ENCODE measurements around the gene C1QTNF4. TPM values are rescaled to one million over a fixed set of nuclear protein-coding genes. Genes with fewer than 3 reads are reported as not detected.

The C1QTNF4 gene
- total and polyA plus RNA-seq, 9 of the 15 experiments (the other 6 are each of a cell fraction or from before 2014, with no cell fraction given): not detected

- Histone ChIP-seq H3K27me3 (ENCODE audit: control insufficient read depth in 2 of 2, insufficient read depth in 2 of 2, low read length in 2 of 2) (no peaks in the 10 kb centered on the region; a peak in 1 of 5 replicates), H3K9me1 (ENCODE audit: control insufficient read depth, insufficient read depth, low read length) (no peaks in the 10 kb centered on the region), H3K36me3 (ENCODE audit: control insufficient read depth, insufficient read depth, low read length) (peaks cover 66% of the 10 kb centered on the region), H2AFZ (ENCODE audit: low read depth, low read length) (peak within 1 kb of the TSS; percentile 99), H3K27ac (ENCODE audit: extremely low read depth, low read depth, low read length) (peak within 1 kb of the TSS; percentile 93), H3K4me1 (replicated peaks in 1 of 2; ENCODE audit: control insufficient read depth in 2 of 2, insufficient read depth in 2 of 2, low read length in 2 of 2) (peaks cover 13 to 14% of the 10 kb centered on the region in 2 experiments; a peak in 4 of 5 replicates), H3K4me3 (peak within 1 kb of the TSS; percentile 97), H3K79me2 (ENCODE audit: control insufficient read depth, insufficient read depth, low read length) (peaks cover 46% of the 10 kb centered on the region), H4K20me1 (replicated peaks; ENCODE audit: control insufficient read depth, insufficient read depth, low read length) (no peaks in the 10 kb centered on the region), H3K4me2 (ENCODE audit: insufficient read depth, low read length) (peak within 1 kb of the TSS; percentile 99), H3K9me3 (replicated peaks; ENCODE audit: control insufficient read depth, insufficient read depth, low read depth, low read length) (no peaks in the 10 kb centered on the region), H3K9ac (ENCODE audit: insufficient read depth in 1 of 2, low read depth in 2 of 2, low read length in 2 of 2) (peak within 1 kb of the TSS; percentile 99 to 100)
- in situ Hi-C loops (cut with MboI): no loop called here
- ATAC-seq (peak; percentile 93), FAIRE-seq (peak; percentile 80), DNase-seq (ENCODE audit: extremely low read depth in 1 of 4, low spot score in 3 of 4) (peak; percentile 86 to 94 (median 88))
- CTCF ChIA-PET (ENCODE audit: low intra/inter-chr PET ratio): no interaction called here
- intact Hi-C loops (cut with micrococcal nuclease): no loop called here
- POLR2A ChIA-PET: interaction anchor here (0.6 to 2.1 kb wide), 7 partner anchors 8 to 701 kb away, joined by 3 to 23 read pairs (median 4); partner anchors contain the start of gene PTPMT1
- 1% methylated on average over 57 of the region's 72 CpGs for WGBS (ENCODE audit: insufficient coverage, low coverage, missing lambda C conversion rate)
- BruUV-seq (replicated peaks): TSS peak; percentile 72
- TF ChIP-seq ZBTB12 (CRISPR knock-in tag; IDR thresholded peaks at IDR 0.05) (no peak), E2F8 (IDR thresholded peaks at IDR 0.05; ENCODE audit: low read depth, partially characterized antibody) (peak; percentile 99), RBM14 (IDR thresholded peaks at IDR 0.05; ENCODE audit: borderline replicate concordance, insufficient read depth, low read depth, low read length) (0 out of 2 replicates have a peak, but pooled peaks have one; percentile 86), ETV6 (IDR thresholded peaks at IDR 0.05; ENCODE audit: borderline replicate concordance in 1 of 2, low read depth in 2 of 2, low read length in 1 of 2) (peak in 1 of 2 experiments; percentile 40; a peak in 2 of 4 replicates), ETV6 (CRISPR knock-in tag; IDR thresholded peaks at IDR 0.05; ENCODE audit: borderline replicate concordance) (no peak), CREB1 (IDR thresholded peaks at IDR 0.05) (no peak; the same call in none of the 2 replicates), CREB1 (CRISPR knock-in tag; IDR thresholded peaks at IDR 0.05) (peak; percentile 86), TSC22D4 (tag; IDR thresholded peaks at IDR 0.05) (no peak), RBBP5 (IDR thresholded peaks at IDR 0.05; ENCODE audit: borderline replicate concordance, insufficient read depth, low read length, poor library complexity, severe bottlenecking) (peak; percentile 99), MBD1 (CRISPR knock-in tag; IDR thresholded peaks at IDR 0.05) (no peak), SIN3A (IDR thresholded peaks at IDR 0.05; ENCODE audit: borderline replicate concordance in 2 of 2, control insufficient read depth in 1 of 2, low read depth in 2 of 2, low read length in 2 of 2) (peak; percentile 77 to 91; a peak in 3 of 4 replicates), KLF1 (tag; IDR thresholded peaks at IDR 0.05) (peak; percentile 91)
Measured at GRCh38 chr11:47578524-47579494, 15.4 kb downstream of the C1QTNF4 start, which contains the start of the genes KBTBD4 and NDUFS3. Gene KBTBD4, minus strand, starts transcription at chr11:47578970. Its CDS starts 19 bp downstream, at chr11:47578951. Gene NDUFS3, plus strand, starts transcription at chr11:47579074. Its CDS starts 18 bp downstream, at chr11:47579092.

All from K562 (cell line).